GM23248 (cell line): ENCODE measurements around the gene SEC14L5. TPM values are rescaled to one million over a fixed set of nuclear protein-coding genes. Genes with fewer than 3 reads are reported as not detected.

Experiments used
- DNase-seq: peaks from one replicate; pipeline ENCODE4 v3.0.0-alpha.2; 2015
- H2AFZ ChIP-seq: fragments of 200-600 bp; sonication (generic); 2 replicates; pipeline ENCODE4 v1.6.1; 2016; ENCODE audit warnings: antibody characterized with exemption
- H3F3A ChIP-seq: fragments of 200-600 bp; sonication (generic); 2 replicates; pipeline ENCODE4 v1.6.1; 2016; ENCODE audit warnings: mild to moderate bottlenecking, antibody characterized with exemption, mixed run types; ENCODE audit not compliant: insufficient read depth
- H3K27ac ChIP-seq: fragments of 200-600 bp; sonication (generic); 2 replicates; pipeline ENCODE4 v1.5.1; 2016; ENCODE audit warnings: mild to moderate bottlenecking
- H3K27me3 ChIP-seq: fragments of 200-600 bp; sonication (generic); replicated peaks from 2 replicates; pipeline ENCODE4 v1.6.1; 2016; ENCODE audit warnings: mild to moderate bottlenecking; ENCODE audit not compliant: insufficient read depth
- H3K36me3 ChIP-seq: fragments of 200-600 bp; sonication (generic); 2 replicates; pipeline ENCODE4 v1.6.1; 2016; ENCODE audit warnings: low read depth, mild to moderate bottlenecking
- H3K4me1 ChIP-seq: fragments of 200-600 bp; sonication (generic); 2 replicates; pipeline ENCODE4 v1.6.1; 2016; ENCODE audit warnings: mild to moderate bottlenecking; ENCODE audit not compliant: insufficient read depth
- H3K4me2 ChIP-seq: fragments of 200-600 bp; sonication (generic); one replicate; pipeline ENCODE4 v1.6.1; 2016; ENCODE audit warnings: mild to moderate bottlenecking; ENCODE audit not compliant: unreplicated experiment
- H3K4me3 ChIP-seq: fragments of 200-600 bp; sonication (generic); 2 replicates; pipeline ENCODE4 v1.5.1; 2016; ENCODE audit warnings: mild to moderate bottlenecking
- H3K79me2 ChIP-seq: fragments of 200-600 bp; sonication (generic); 2 replicates; pipeline ENCODE4 v1.6.1; 2016; ENCODE audit warnings: mild to moderate bottlenecking; ENCODE audit not compliant: insufficient read depth
- H3K9ac ChIP-seq: fragments of 200-600 bp; sonication (generic); 2 replicates; pipeline ENCODE4 v1.6.1; 2016; ENCODE audit warnings: mild to moderate bottlenecking
- H3K9me2 ChIP-seq: fragments of 200-600 bp; sonication (generic); 2 replicates; pipeline ENCODE4 v1.6.1; 2016; ENCODE audit warnings: mixed run types, mild to moderate bottlenecking, moderate library complexity; ENCODE audit not compliant: insufficient read depth
- H3K9me3 ChIP-seq: fragments of 200-600 bp; sonication (generic); one replicate; pipeline ENCODE4 v1.6.1; 2017; ENCODE audit warnings: low read depth
- H4K20me1 ChIP-seq: fragments of 200-600 bp; sonication (generic); 2 replicates; pipeline ENCODE4 v1.6.0; 2016; ENCODE audit not compliant: insufficient read depth
- EZH2 ChIP-seq: fragments of 200-600 bp; sonication (generic); IDR thresholded peaks from 2 replicates; pipeline ENCODE4 v1.6.1; 2018; ENCODE audit warnings: antibody characterized with exemption, mild to moderate bottlenecking; ENCODE audit not compliant: insufficient read depth, poor library complexity, severe bottlenecking
- EZH2phosphoT487 ChIP-seq: fragments of 200-600 bp; sonication (generic); IDR thresholded peaks from 2 replicates; pipeline ENCODE4 v1.6.1; 2018; ENCODE audit warnings: antibody characterized with exemption, moderate library complexity, mild to moderate bottlenecking, low read depth; ENCODE audit not compliant: insufficient read depth
- WGBS, 2 experiments: methylation state at CpG; one replicate each; pipeline ENCODE4 v1.1.6; 2015 to 2017; ENCODE audit warnings: low lambda C conversion rate in 2 of 2, low coverage in 1 of 2; ENCODE audit errors: missing lambda C conversion rate in 2 of 2; 5-methylcytosine and 5-hydroxymethylcytosine counted together
- in situ Hi-C: fragments of 300-500 bp; cut with MboI; formaldehyde crosslinking; loops from 2 replicates; pipeline ENCODE4 v1.15.0; 2020
- polyA plus RNA-seq: library from polyadenylated mRNA; unstranded; fragments of >200 nt; fragmentation: Nextera tagmentation; extraction: Ambion mirVana; gene quantifications from 2 replicates; pipeline ENCODE4 v1.2.1, GENCODE V29; 2016
- total RNA-seq: library from RNA; depleted of rRNA; stranded (reverse); fragments of >200 nt; shearing (Covaris generic); gene quantifications from 2 replicates; pipeline ENCODE4 v1.2.3, GENCODE V29; 2014

Gene SEC14L5
- total and polyA plus RNA-seq, 2 experiments from 2014 or later = not detected

- Histone ChIP-seq H3K4me2 (no peak overlapping the region), H3K9ac (no peak overlapping the region), H4K20me1 (no peaks in the 10 kb centered on the region), H3K9me3 (no peaks in the 10 kb centered on the region), H3K27me3 (no peaks in the 10 kb centered on the region), H2AFZ (no peak overlapping the region), H3K36me3 (no peaks in the 10 kb centered on the region), H3K79me2 (no peaks in the 10 kb centered on the region), H3K27ac (no peak overlapping the region), H3K4me3 (no peak overlapping the region), H3K4me1 (no peaks in the 10 kb centered on the region), H3K9me2 (no peaks in the 10 kb centered on the region), H3F3A (no peaks in the 10 kb centered on the region)
- DNase-seq = no peak
- TF ChIP-seq EZH2 (no peak), EZH2phosphoT487 (no peak)
- in situ Hi-C loops = no loop called here
- 75 to 80% methylated on average over 6 of the region's 6 CpGs for WGBS, 2 experiments
Observed at GRCh38 chr16:5022521-5022920, 64.4 kb downstream of the SEC14L5 start.

- Histone ChIP-seq H3F3A (no peaks in the 10 kb centered on the region), H3K79me2 (no peaks in the 10 kb centered on the region), H3K9me2 (no peaks in the 10 kb centered on the region), H3K4me2 (no peak overlapping the region), H4K20me1 (no peaks in the 10 kb centered on the region), H2AFZ (no peak overlapping the region), H3K9me3 (no peaks in the 10 kb centered on the region), H3K4me3 (no peak overlapping the region), H3K4me1 (no peaks in the 10 kb centered on the region), H3K27ac (no peak overlapping the region), H3K9ac (no peak overlapping the region), H3K36me3 (no peaks in the 10 kb centered on the region), H3K27me3 (no peaks in the 10 kb centered on the region)
- peak; percentile 31 for DNase-seq
- WGBS, 2 experiments = 74 to 80% methylated on average over 4 of the region's 4 CpGs
- in situ Hi-C loops = no loop called here
- TF ChIP-seq EZH2 = no peak
Observed at GRCh38 chr16:5024632-5025031, 66.5 kb downstream of the SEC14L5 start.

GRCh38 chr16:5025171-5025632, 67.1 kb downstream of the SEC14L5 start:
- H3K36me3 ChIP-seq = no peaks in the 10 kb centered on the region
- H3K4me1 ChIP-seq = no peaks in the 10 kb centered on the region
- no peak overlapping the region for H3K27ac ChIP-seq
- no peaks in the 10 kb centered on the region for H4K20me1 ChIP-seq
- DNase-seq = peak; percentile 16
- in situ Hi-C loops = no loop called here
- TF ChIP-seq EZH2phosphoT487 (no peak), EZH2 (no peak)
- H3F3A ChIP-seq = no peaks in the 10 kb centered on the region
- H3K4me2 ChIP-seq = no peak overlapping the region
- H3K79me2 ChIP-seq = no peaks in the 10 kb centered on the region
- H3K9ac ChIP-seq = no peak overlapping the region
- H3K27me3 ChIP-seq = no peaks in the 10 kb centered on the region
- WGBS, 2 experiments = 67 to 68% methylated on average over 17 of the region's 17 CpGs
- H3K4me3 ChIP-seq = no peak overlapping the region
- H2AFZ ChIP-seq = no peak overlapping the region
- H3K9me2 ChIP-seq = no peaks in the 10 kb centered on the region
- no peaks in the 10 kb centered on the region for H3K9me3 ChIP-seq

- no peaks in the 10 kb centered on the region for H3K9me3 ChIP-seq
- no peak for TF ChIP-seq EZH2
- TF ChIP-seq EZH2phosphoT487 = no peak
- no peak overlapping the region for H3K4me3 ChIP-seq
- H3K4me2 ChIP-seq = no peak overlapping the region
- no peak overlapping the region for H3K9ac ChIP-seq
- no peaks in the 10 kb centered on the region for H4K20me1 ChIP-seq
- no peaks in the 10 kb centered on the region for H3F3A ChIP-seq
- in situ Hi-C loops = no loop called here
- H3K36me3 ChIP-seq = no peaks in the 10 kb centered on the region
- H2AFZ ChIP-seq = no peak overlapping the region
- no peaks in the 10 kb centered on the region for H3K27me3 ChIP-seq
- H3K27ac ChIP-seq = no peak overlapping the region
- no peaks in the 10 kb centered on the region for H3K9me2 ChIP-seq
- no peak for DNase-seq
- 89 to 98% methylated on average over 7 to 8 of the region's 8 CpGs for WGBS, 2 experiments
- no peaks in the 10 kb centered on the region for H3K4me1 ChIP-seq
- H3K79me2 ChIP-seq = no peaks in the 10 kb centered on the region
Observed at GRCh38 chr16:5026664-5027063, 68.5 kb downstream of the SEC14L5 start.

GRCh38 chr16:5027086-5027485, 69.0 kb downstream of the SEC14L5 start:
- WGBS, 2 experiments = 88 to 89% methylated on average over 7 of the region's 7 CpGs
- no peaks in the 10 kb centered on the region for H4K20me1 ChIP-seq
- in situ Hi-C loops = no loop called here
- H2AFZ ChIP-seq = no peak overlapping the region
- no peak overlapping the region for H3K27ac ChIP-seq
- H3K4me1 ChIP-seq = no peaks in the 10 kb centered on the region
- no peaks in the 10 kb centered on the region for H3K36me3 ChIP-seq
- H3K4me3 ChIP-seq = no peak overlapping the region
- no peaks in the 10 kb centered on the region for H3F3A ChIP-seq
- no peaks in the 10 kb centered on the region for H3K9me2 ChIP-seq
- no peak overlapping the region for H3K9ac ChIP-seq
- DNase-seq = no peak
- H3K27me3 ChIP-seq = no peaks in the 10 kb centered on the region
- TF ChIP-seq EZH2phosphoT487 (no peak), EZH2 (no peak)
- no peaks in the 10 kb centered on the region for H3K9me3 ChIP-seq
- no peak overlapping the region for H3K4me2 ChIP-seq
- H3K79me2 ChIP-seq = no peaks in the 10 kb centered on the region
